Measurements from ENCODE around the gene HOXA4. TPM values are rescaled to one million over a fixed set of nuclear protein-coding genes. Genes with fewer than 3 reads are reported as not detected.
A peak's percentile ranks its signal among the peaks of the same experiment; 100 is the strongest.

The HOXA4 gene
- total and polyA plus RNA-seq, 2 experiments from 2014 or later = 0.69 to 1.3 TPM

DNA sequence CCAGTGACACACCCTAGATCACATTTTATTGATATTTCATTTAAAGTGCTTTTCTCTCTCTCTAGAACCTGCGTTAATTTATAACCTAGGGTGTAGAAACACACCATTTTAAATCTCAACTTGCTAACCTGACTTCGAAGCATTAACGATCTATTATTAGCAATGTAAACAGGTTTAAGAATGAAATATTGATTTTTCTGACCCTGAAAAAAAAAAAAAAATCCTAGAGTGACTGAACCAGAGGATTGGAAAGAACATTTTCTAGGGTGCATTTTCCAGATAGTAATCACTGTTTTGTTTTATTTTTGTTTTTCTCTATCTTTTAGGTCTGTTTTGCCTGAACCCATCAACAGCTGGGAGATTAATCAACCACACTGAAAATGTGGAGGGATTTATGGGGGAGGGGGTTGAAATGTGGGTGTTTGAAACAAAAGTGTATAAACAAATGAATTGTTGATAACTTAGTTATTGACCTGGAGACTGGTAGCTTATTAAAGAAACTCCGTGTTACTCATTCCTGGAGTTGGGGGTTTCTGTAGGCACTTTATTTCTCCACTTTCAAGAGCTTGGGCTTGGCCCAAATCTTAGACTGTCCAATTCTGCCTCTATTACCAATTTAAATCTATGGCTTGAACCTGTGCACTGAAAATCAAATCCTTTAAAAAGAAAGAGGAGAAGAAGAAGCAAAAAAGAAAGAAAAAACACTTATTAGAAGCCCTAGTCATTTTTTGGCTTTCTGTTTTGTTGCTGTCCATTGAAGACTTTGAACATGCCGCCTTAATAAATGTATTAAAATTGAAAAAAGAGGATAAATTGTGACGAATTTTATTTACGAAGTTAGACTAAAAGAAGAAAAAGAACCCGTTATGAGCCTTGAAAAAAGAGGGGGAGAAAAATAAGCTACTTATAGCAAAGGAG, 30.8 kb downstream of the HOXA4 start:
- H3K27ac ChIP-seq = no peak overlapping the region
- H3K9me2 ChIP-seq (replicated peaks; ENCODE audit: insufficient read depth) = no peaks in the 10 kb centered on the region
- no peak for TF ChIP-seq EZH2phosphoT487 (IDR thresholded peaks at IDR 0.05; ENCODE audit: low read depth, severe bottlenecking, unreplicated experiment)
- TF ChIP-seq EZH2 (IDR thresholded peaks at IDR 0.05; ENCODE audit: borderline replicate concordance) = no peak
- TF ChIP-seq, protein P1, sequence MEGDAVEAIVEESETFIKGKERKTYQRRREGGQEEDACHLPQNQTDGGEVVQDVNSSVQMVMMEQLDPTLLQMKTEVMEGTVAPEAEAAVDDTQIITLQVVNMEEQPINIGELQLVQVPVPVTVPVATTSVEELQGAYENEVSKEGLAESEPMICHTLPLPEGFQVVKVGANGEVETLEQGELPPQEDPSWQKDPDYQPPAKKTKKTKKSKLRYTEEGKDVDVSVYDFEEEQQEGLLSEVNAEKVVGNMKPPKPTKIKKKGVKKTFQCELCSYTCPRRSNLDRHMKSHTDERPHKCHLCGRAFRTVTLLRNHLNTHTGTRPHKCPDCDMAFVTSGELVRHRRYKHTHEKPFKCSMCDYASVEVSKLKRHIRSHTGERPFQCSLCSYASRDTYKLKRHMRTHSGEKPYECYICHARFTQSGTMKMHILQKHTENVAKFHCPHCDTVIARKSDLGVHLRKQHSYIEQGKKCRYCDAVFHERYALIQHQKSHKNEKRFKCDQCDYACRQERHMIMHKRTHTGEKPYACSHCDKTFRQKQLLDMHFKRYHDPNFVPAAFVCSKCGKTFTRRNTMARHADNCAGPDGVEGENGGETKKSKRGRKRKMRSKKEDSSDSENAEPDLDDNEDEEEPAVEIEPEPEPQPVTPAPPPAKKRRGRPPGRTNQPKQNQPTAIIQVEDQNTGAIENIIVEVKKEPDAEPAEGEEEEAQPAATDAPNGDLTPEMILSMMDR (IDR thresholded peaks at IDR 0.05; ENCODE audit: poor library complexity) = no peak
- H3K27me3 ChIP-seq = peaks cover 98% of the 10 kb centered on the region
- H3K4me1 ChIP-seq (ENCODE audit: insufficient read depth) = peaks cover 16% of the 10 kb centered on the region
- peak overlapping the region; percentile 91 for H3K4me2 ChIP-seq
- peaks cover 13% of the 10 kb centered on the region for H3K79me2 ChIP-seq
- H2AFZ ChIP-seq = no peak overlapping the region
- no peaks in the 10 kb centered on the region for H3K36me3 ChIP-seq (replicated peaks; ENCODE audit: insufficient read depth, low read depth)
- peaks cover 4% of the 10 kb centered on the region for H4K20me1 ChIP-seq (ENCODE audit: insufficient read depth, poor library complexity, severe bottlenecking)
- 58% methylated on average over 8 of the region's 8 CpGs for WGBS (ENCODE audit: low lambda C conversion rate, missing lambda C conversion rate)
- no peaks in the 10 kb centered on the region for H3K9me3 ChIP-seq (ENCODE audit: low read depth)
- DNase-seq (ENCODE audit: low spot score) = no peak
- no peak overlapping the region for H3K4me3 ChIP-seq

DNA sequence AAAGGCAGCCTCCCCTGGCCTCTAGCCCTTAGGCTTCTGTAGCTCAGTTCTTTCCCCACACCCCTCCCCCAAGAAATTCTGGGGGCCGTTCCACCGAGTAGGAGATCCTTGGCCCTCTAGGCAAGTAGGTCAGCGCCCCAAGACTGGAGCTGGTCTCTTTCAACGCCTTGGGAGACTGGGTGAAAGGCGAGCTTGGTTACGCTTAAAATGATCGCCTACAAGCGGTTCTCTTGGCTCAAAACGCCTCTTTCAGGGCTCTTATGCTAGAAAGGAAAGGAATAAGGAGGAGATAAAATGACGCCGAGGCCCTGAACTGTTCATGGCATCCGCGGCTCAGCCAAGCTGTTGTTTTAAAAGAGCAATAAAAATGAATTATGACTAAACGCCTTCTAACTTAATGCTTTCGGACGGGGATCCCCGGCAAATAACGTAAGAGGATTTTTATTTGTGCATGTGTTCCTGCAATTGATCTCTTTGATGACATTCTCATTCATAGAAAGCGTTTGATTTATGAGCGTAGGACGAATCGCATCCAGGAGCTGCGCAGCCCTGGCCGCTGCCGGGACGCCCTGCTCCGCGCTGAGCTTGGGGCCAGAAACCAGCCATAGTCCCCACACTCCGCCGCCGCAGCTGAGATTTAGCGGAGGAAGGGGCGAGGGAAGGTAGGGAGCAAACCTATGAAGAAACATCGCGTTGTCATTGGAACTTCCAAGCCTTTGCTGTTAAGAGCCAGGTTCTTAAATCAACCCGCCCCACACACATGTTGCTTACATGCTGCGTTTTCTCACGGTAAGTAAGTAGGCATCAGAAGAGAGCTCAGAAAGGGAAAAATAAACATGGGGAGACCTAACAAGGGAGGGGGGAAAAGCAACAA, 31.7 kb downstream of the HOXA4 start:
- H3K9me3 ChIP-seq (ENCODE audit: low read depth) = no peaks in the 10 kb centered on the region
- peaks cover 13% of the 10 kb centered on the region for H3K79me2 ChIP-seq
- DNase-seq (ENCODE audit: low spot score) = no peak
- WGBS (ENCODE audit: low lambda C conversion rate, missing lambda C conversion rate) = 13% methylated on average over 38 of the region's 38 CpGs
- no peaks in the 10 kb centered on the region for H3K36me3 ChIP-seq (replicated peaks; ENCODE audit: insufficient read depth, low read depth)
- H2AFZ ChIP-seq = no peak overlapping the region
- peaks cover 98% of the 10 kb centered on the region for H3K27me3 ChIP-seq
- H3K4me2 ChIP-seq = peak overlapping the region; percentile 91
- peaks cover 4% of the 10 kb centered on the region for H4K20me1 ChIP-seq (ENCODE audit: insufficient read depth, poor library complexity, severe bottlenecking)
- no peaks in the 10 kb centered on the region for H3K9me2 ChIP-seq (replicated peaks; ENCODE audit: insufficient read depth)
- H3K27ac ChIP-seq = peak overlapping the region; percentile 63
- TF ChIP-seq EZH2phosphoT487 (IDR thresholded peaks at IDR 0.05; ENCODE audit: low read depth, severe bottlenecking, unreplicated experiment) = peak; percentile 70
- peak; percentile 82 for TF ChIP-seq EZH2 (IDR thresholded peaks at IDR 0.05; ENCODE audit: borderline replicate concordance)
- TF ChIP-seq, protein P1 (IDR thresholded peaks at IDR 0.05; ENCODE audit: poor library complexity) = no peak
- peaks cover 16% of the 10 kb centered on the region for H3K4me1 ChIP-seq (ENCODE audit: insufficient read depth)
- H3K4me3 ChIP-seq = peak overlapping the region; percentile 14

DNA sequence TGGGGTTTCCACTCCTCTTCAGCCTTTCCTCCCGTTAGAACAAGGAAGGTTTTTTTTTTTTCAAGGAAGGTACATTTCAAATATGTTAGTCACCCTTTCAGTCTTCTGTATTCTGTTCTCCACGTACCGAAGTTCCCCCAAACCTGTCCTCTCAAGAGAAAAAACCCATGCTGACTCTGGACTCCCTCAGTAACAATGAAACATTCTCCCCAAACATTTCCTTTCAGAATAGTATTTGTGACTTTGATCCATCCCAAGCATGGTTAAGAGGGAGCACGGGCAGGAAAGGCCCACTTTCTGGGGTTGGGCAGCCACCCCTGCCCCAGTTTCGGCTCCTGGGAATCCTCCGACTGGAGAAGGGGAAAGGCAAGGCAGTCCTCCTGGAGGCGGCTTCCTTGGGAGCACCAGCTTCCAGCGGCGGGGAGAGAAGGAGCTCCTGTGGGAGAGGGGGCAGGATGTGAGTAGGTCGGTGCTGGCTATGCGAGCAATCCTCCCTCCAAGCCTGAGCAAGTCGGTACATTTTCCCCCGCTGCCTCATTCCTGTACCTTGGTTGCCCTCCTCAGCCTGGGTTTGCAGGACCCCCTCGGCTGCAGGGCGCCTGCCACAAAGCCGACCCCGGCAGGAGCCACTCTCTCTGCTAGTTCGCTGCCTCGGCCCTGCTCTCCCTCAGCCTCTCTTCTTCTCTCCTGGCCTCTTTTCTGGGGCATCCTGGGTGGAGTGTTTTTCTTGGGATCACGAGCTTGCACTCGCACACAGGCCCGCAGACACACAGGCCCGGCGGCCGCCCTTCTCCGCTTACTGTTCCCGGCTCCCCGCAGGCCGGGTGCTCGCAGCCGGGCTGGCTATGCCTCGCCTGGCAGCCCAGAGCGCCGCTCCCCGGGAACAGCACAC, 32.6 kb downstream of the HOXA4 start:
- Histone ChIP-seq H2AFZ (no peak overlapping the region), H3K4me1 (ENCODE audit: insufficient read depth) (peaks cover 16% of the 10 kb centered on the region), H3K27me3 (peaks cover 98% of the 10 kb centered on the region), H3K9me2 (replicated peaks; ENCODE audit: insufficient read depth) (no peaks in the 10 kb centered on the region), H4K20me1 (ENCODE audit: insufficient read depth, poor library complexity, severe bottlenecking) (no peaks in the 10 kb centered on the region), H3K9me3 (ENCODE audit: low read depth) (no peaks in the 10 kb centered on the region), H3K79me2 (peaks cover 13% of the 10 kb centered on the region), H3K4me3 (peak overlapping the region; percentile 14), H3K27ac (peak overlapping the region; percentile 63), H3K36me3 (replicated peaks; ENCODE audit: insufficient read depth, low read depth) (no peaks in the 10 kb centered on the region), H3K4me2 (peak overlapping the region; percentile 91)
- TF ChIP-seq, protein P1 (IDR thresholded peaks at IDR 0.05; ENCODE audit: poor library complexity) = peak; percentile 18
- TF ChIP-seq EZH2phosphoT487 (IDR thresholded peaks at IDR 0.05; ENCODE audit: low read depth, severe bottlenecking, unreplicated experiment) (no peak), EZH2 (IDR thresholded peaks at IDR 0.05; ENCODE audit: borderline replicate concordance) (no peak)
- DNase-seq (ENCODE audit: low spot score) = no peak
- 11% methylated on average over 33 of the region's 35 CpGs for WGBS (ENCODE audit: low lambda C conversion rate, missing lambda C conversion rate)
